ENCODE results near the gene SLC25A19. TPM values are rescaled to one million over a fixed set of nuclear protein-coding genes. Genes with fewer than 3 reads are reported as not detected.

The SLC25A19 gene
- total and polyA plus RNA-seq, 2 of the 8 experiments (the other 6 are each of a cell fraction or from before 2014, with no cell fraction given), result 28.6 to 32.6 TPM

GRCh38 chr17:75287221-75287620 lies 2.0 kb downstream of the SLC25A19 start:
- no peak overlapping the region for H3K56ac ChIP-seq (replicated peaks; ENCODE audit: insufficient read length, low read depth, low read length)
- no peak overlapping the region for H4K8ac ChIP-seq (ENCODE audit: extremely low read depth, insufficient read depth, low read length)
- H4K91ac ChIP-seq (replicated peaks; ENCODE audit: insufficient read length, low read length), result no peak overlapping the region
- ChIA-PET POLR2A (ENCODE audit: partially characterized antibody) (interaction anchor here (1.6 to 1.9 kb wide), 2 partner anchors 17 to 125 kb away, joined by 3 to 5 read pairs; partner anchors contain the start of gene MIF4GD), CTCF (ENCODE audit: partially characterized antibody) (interaction anchor here (0.6 to 3.7 kb wide), 4 partner anchors 17 to 329 kb away, joined by 3 to 30 read pairs (median 11); partner anchors contain the start of gene MIF4GD)
- no peak overlapping the region for H4K5ac ChIP-seq (ENCODE audit: insufficient read length, low read depth, low read length)
- no peak overlapping the region for H2BK120ac ChIP-seq (replicated peaks; ENCODE audit: low read depth, low read length)
- H4K20me1 ChIP-seq (replicated peaks in 1 of 2; ENCODE audit: control insufficient read depth in 1 of 2, insufficient read depth in 2 of 2, low read length in 2 of 2), result peaks cover 0 to 3% of the 10 kb centered on the region in 2 experiments
- H3K79me1 ChIP-seq (ENCODE audit: low read depth, low read length), result no peaks in the 10 kb centered on the region; the same call in 1 of the 2 replicates
- no peak overlapping the region for H2BK20ac ChIP-seq (ENCODE audit: low read length)
- no peak overlapping the region for H2AFZ ChIP-seq (ENCODE audit: low read length)
- no peak overlapping the region for H3K4ac ChIP-seq (replicated peaks; ENCODE audit: insufficient read length, low read depth, low read length)
- H3K27ac ChIP-seq (ENCODE audit: low read depth, low read length), result no peak overlapping the region
- H3K18ac ChIP-seq (ENCODE audit: extremely low read depth, low read length), result no peak overlapping the region
- no peak overlapping the region for H2BK5ac ChIP-seq (ENCODE audit: low read depth, low read length)
- no peak overlapping the region for H3K14ac ChIP-seq (ENCODE audit: insufficient read length)
- H3K23ac ChIP-seq (ENCODE audit: insufficient read length), result no peak overlapping the region
- DNase-seq (ENCODE audit: low read depth in 1 of 2, low spot score in 2 of 2) (no peak), FAIRE-seq (no peak)
- H3K9ac ChIP-seq (replicated peaks in 1 of 4; ENCODE audit: extremely low read depth in 1 of 4, low read depth in 3 of 4, low read length in 3 of 4), result no peak overlapping the region
- no peak overlapping the region for H3K4me2 ChIP-seq (ENCODE audit: insufficient read depth in 1 of 2, low read depth in 2 of 2, low read length in 2 of 2)
- H3K79me2 ChIP-seq (ENCODE audit: control insufficient read depth in 1 of 2, insufficient read depth in 2 of 2, low read length in 2 of 2), result 0 out of 4 replicates have a peak, but pooled peaks cover 0 to 2% of the 10 kb centered on the region in 2 experiments
- H3K9me3 ChIP-seq (ENCODE audit: insufficient read depth in 2 of 2, low read depth in 1 of 2, low read length in 1 of 2), result no peaks in the 10 kb centered on the region
- peaks cover 4% of the 10 kb centered on the region; the same call in 1 of the 2 replicates for H3K23me2 ChIP-seq (ENCODE audit: low read depth, low read length)
- no peak overlapping the region for H2AK5ac ChIP-seq (ENCODE audit: low read depth, low read length)
- no peak overlapping the region for H3K4me3 ChIP-seq (ENCODE audit: extremely low read depth in 1 of 4, insufficient read depth in 2 of 4, low read depth in 3 of 4, low read length in 4 of 4)
- no peak overlapping the region for H2BK12ac ChIP-seq (ENCODE audit: low read depth, low read length)
- peaks cover 3 to 9% (median 7%) of the 10 kb centered on the region in 4 experiments; a peak in 4 of 8 replicates for H3K36me3 ChIP-seq (ENCODE audit: control insufficient read depth in 2 of 4, insufficient read depth in 4 of 4, low read length in 3 of 4)
- no peaks in the 10 kb centered on the region; a peak in 3 of 7 replicates for H3K4me1 ChIP-seq (replicated peaks in 1 of 4; ENCODE audit: control insufficient read depth in 3 of 4, insufficient read depth in 4 of 4, low read length in 3 of 4)
- 95% methylated on average over 9 of the region's 9 CpGs; no CpG with 5 or more reads in 1 of the 2 experiments for WGBS, 2 experiments (ENCODE audit: extremely low coverage in 1 of 2, insufficient coverage in 1 of 2, insufficient read length in 1 of 2, insufficient replicate concordance in 2 of 2, low coverage in 1 of 2, low lambda C conversion rate in 2 of 2, missing lambda C conversion rate in 1 of 2)
- H3K27me3 ChIP-seq (replicated peaks in 1 of 4; ENCODE audit: control insufficient read depth in 3 of 4, extremely low read depth in 1 of 4, insufficient read depth in 3 of 4, low read length in 3 of 4), result no peaks in the 10 kb centered on the region; a peak in 2 of 7 replicates
- H2BK15ac ChIP-seq (ENCODE audit: low read length), result no peak overlapping the region
- TF ChIP-seq EP300 (IDR thresholded peaks at IDR 0.05; ENCODE audit: borderline replicate concordance in 1 of 2, low read depth in 2 of 2, low read length in 2 of 2), result no peak
- TF ChIP-seq SP1 (IDR thresholded peaks at IDR 0.05; ENCODE audit: low read depth, low read length), result no peak
- no peak for TF ChIP-seq SIRT6 (IDR thresholded peaks at IDR 0.05; ENCODE audit: low read length)
- no peak for TF ChIP-seq CHD1 (IDR thresholded peaks at IDR 0.05; ENCODE audit: low read depth, low read length)
- TF ChIP-seq RBBP5 (IDR thresholded peaks at IDR 0.05; ENCODE audit: borderline replicate concordance, low read depth, low read length), result no peak
- TF ChIP-seq EGR1 (IDR thresholded peaks at IDR 0.05; ENCODE audit: borderline replicate concordance, low read depth, low read length), result no peak
- TF ChIP-seq GTF2F1 (IDR thresholded peaks at IDR 0.05; ENCODE audit: borderline replicate concordance, low read depth, low read length), result no peak
- TF ChIP-seq TBP (IDR thresholded peaks at IDR 0.05; ENCODE audit: low read depth, low read length), result no peak
- TF ChIP-seq USF2 (IDR thresholded peaks at IDR 0.05; ENCODE audit: low read length), result no peak
- TF ChIP-seq POLR2AphosphoS5 (IDR thresholded peaks at IDR 0.05; ENCODE audit: low read depth, low read length), result no peak
- TF ChIP-seq MAFK (IDR thresholded peaks at IDR 0.05; ENCODE audit: low read depth, low read length), result no peak
- no peak for TF ChIP-seq RNF2 (IDR thresholded peaks at IDR 0.05; ENCODE audit: borderline replicate concordance, low read depth, low read length, missing control alignments, poor library complexity, severe bottlenecking)
